SU-DHL-6 (cell line): Measurements from ENCODE around the gene APPL2.

ENCODE experiments used
- H2AFZ ChIP-seq: fragments of 200-600 bp; sonication (generic); 2 replicates; pipeline ENCODE4 v1.6.1; 2014; ENCODE audit warnings: low read depth, mild to moderate bottlenecking, moderate library complexity, mixed read lengths, antibody characterized with exemption, low read length; ENCODE audit not compliant: severe bottlenecking
- H3F3A ChIP-seq: fragments of 200-600 bp; shearing (Covaris generic); 2 replicates; pipeline ENCODE4 v1.6.0; 2016; ENCODE audit warnings: antibody characterized with exemption, mild to moderate bottlenecking; ENCODE audit not compliant: insufficient read depth
- H3K27ac ChIP-seq: fragments of 200-600 bp; sonication (generic); 2 replicates; pipeline ENCODE4 v1.5.1; 2016; ENCODE audit warnings: low read depth, mild to moderate bottlenecking, low read length, moderate library complexity, mixed read lengths
- H3K27me3 ChIP-seq: fragments of 200-600 bp; sonication (generic), shearing (Covaris generic); 2 replicates; pipeline ENCODE4 v1.6.0; 2014; ENCODE audit warnings: mild to moderate bottlenecking, low read length
- H3K36me3 ChIP-seq: fragments of 200-600 bp; sonication (generic); 2 replicates; pipeline ENCODE4 v1.6.1; 2014; ENCODE audit warnings: mild to moderate bottlenecking, low read length, mixed read lengths
- H3K4me2 ChIP-seq: fragments of 300-600, 200-600 bp; shearing (Covaris generic), sonication (generic); 2 replicates; pipeline ENCODE4 v1.6.0; 2014; ENCODE audit warnings: low read length, low read depth, mild to moderate bottlenecking; ENCODE audit not compliant: poor library complexity, severe bottlenecking
- H3K4me3 ChIP-seq: fragments of 200-600 bp; sonication (generic); 2 replicates; pipeline ENCODE4 v1.5.1; 2014; ENCODE audit warnings: antibody characterized with exemption, low read length, mild to moderate bottlenecking, mixed read lengths; ENCODE audit not compliant: insufficient read depth, poor library complexity, severe bottlenecking
- H3K79me2 ChIP-seq: fragments of 200-600 bp; sonication (generic); 2 replicates; pipeline ENCODE4 v1.6.1; 2014; ENCODE audit warnings: mild to moderate bottlenecking, low read length, moderate library complexity; ENCODE audit not compliant: insufficient read depth
- H3K9ac ChIP-seq: fragments of 200-600 bp; sonication (generic); 2 replicates; pipeline ENCODE4 v1.7.0; 2014; ENCODE audit warnings: mild to moderate bottlenecking, low read length
- H3K9me2 ChIP-seq: fragments of 200-600 bp; sonication (generic); replicated peaks from 2 replicates; pipeline ENCODE4 v1.6.1; 2014; ENCODE audit warnings: low read length; ENCODE audit not compliant: insufficient read depth
- H3K9me3 ChIP-seq: fragments of 200-600 bp; sonication (generic); 2 replicates; pipeline ENCODE4 v1.6.1; 2014; ENCODE audit warnings: low read length, mixed read lengths; ENCODE audit not compliant: insufficient read depth
- H4K20me1 ChIP-seq: fragments of 200-600 bp; sonication (generic); 2 replicates; pipeline ENCODE4 v1.6.1; 2014; ENCODE audit warnings: low read depth, mild to moderate bottlenecking, antibody characterized with exemption, low read length, moderate library complexity, mixed read lengths
- EZH2phosphoT487 ChIP-seq: fragments of 200-600 bp; sonication (generic), shearing (Covaris generic); conservative IDR thresholded peaks from 2 replicates; pipeline ENCODE4 v1.6.1; 2018; ENCODE audit warnings: mild to moderate bottlenecking, antibody characterized with exemption, low read length, moderate library complexity, mixed read lengths
- TF ChIP-seq, protein P1 (sequence below): fragments of 200-600 bp; sonication (generic); IDR thresholded peaks from one replicate; pipeline ENCODE4 v1.5.1; 2017; ENCODE audit warnings: antibody characterized with exemption, mild to moderate bottlenecking, low read length, moderate library complexity; ENCODE audit not compliant: insufficient read depth, poor library complexity, severe bottlenecking

APPL2 gene

DNA sequence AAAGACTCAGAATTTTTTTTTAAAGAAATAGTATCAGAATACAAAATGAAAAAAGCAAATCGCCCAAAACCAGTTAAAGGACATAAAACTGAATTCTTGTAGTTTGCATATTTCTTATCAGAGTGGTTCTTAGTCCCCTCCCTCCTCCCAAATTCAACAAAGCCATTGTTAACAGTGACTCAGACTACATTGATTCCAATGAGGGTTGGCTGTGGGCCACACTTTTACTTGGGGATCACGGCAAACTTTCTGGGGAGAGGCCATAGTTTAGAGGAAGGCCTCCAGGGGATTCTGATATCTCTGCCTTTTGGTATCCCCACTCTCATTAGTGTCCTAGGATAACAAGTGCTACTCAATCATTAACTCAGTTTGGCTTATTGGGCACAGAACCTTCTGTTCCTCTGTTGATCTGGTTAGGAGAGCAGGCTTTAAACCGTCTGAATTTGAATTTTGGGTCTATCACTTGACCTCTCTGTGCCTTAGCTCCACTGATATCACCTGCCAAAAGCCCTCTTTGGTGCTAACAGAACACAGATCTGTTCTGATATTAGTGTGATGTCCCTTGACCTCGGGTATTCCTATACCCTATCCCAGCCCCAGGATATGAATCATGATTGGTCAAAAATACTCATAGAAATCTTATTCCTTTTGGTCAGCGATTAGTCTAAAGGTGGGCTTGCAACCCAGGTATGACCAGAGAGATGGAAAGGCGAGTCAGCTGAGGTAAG lies 45.2 kb upstream of the APPL2 start:
- Histone ChIP-seq H3K9me2 (no peaks in the 10 kb centered on the region), H3K79me2 (no peaks in the 10 kb centered on the region), H3K27ac (no peak overlapping the region), H2AFZ (no peak overlapping the region), H3K36me3 (no peaks in the 10 kb centered on the region), H4K20me1 (no peaks in the 10 kb centered on the region), H3K4me2 (no peak overlapping the region), H3K9me3 (no peaks in the 10 kb centered on the region), H3K4me3 (no peak overlapping the region), H3K9ac (no peak overlapping the region), H3K27me3 (no peaks in the 10 kb centered on the region), H3F3A (no peaks in the 10 kb centered on the region)
- no peak for TF ChIP-seq EZH2phosphoT487
- TF ChIP-seq, protein P1, sequence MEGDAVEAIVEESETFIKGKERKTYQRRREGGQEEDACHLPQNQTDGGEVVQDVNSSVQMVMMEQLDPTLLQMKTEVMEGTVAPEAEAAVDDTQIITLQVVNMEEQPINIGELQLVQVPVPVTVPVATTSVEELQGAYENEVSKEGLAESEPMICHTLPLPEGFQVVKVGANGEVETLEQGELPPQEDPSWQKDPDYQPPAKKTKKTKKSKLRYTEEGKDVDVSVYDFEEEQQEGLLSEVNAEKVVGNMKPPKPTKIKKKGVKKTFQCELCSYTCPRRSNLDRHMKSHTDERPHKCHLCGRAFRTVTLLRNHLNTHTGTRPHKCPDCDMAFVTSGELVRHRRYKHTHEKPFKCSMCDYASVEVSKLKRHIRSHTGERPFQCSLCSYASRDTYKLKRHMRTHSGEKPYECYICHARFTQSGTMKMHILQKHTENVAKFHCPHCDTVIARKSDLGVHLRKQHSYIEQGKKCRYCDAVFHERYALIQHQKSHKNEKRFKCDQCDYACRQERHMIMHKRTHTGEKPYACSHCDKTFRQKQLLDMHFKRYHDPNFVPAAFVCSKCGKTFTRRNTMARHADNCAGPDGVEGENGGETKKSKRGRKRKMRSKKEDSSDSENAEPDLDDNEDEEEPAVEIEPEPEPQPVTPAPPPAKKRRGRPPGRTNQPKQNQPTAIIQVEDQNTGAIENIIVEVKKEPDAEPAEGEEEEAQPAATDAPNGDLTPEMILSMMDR = no peak

DNA sequence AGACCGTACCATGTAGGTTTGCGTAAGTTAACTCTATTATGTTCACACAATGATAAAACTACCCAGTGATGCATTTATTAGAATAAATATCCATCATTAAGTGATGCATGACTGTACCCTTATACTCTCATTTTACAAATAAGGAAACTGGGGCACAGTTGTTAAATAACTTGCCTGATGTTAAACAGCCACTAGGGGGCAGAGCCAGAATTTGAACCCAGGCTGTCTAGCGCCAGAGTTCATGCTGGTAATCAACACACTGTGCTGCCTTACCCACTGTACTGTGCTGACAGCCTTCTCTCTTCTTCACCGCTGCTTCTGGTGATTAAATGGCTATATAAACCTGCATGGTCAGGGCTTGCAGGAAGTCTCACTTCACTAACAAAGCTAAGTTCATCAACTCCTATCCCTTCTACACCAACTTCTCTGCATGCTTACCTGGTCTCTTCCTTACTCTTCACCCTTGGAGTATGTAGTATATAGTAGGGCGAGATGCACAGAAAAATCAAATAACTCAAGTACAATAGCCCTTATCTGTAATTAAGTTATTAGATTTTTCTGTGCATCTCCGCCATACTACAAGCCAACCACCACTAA lies 43.6 kb upstream of the APPL2 start:
- Histone ChIP-seq H3K79me2 (no peaks in the 10 kb centered on the region), H2AFZ (no peak overlapping the region), H3K27ac (no peak overlapping the region), H3K36me3 (no peaks in the 10 kb centered on the region), H3K27me3 (no peaks in the 10 kb centered on the region), H3K9me3 (no peaks in the 10 kb centered on the region), H3K4me2 (no peak overlapping the region), H3F3A (no peaks in the 10 kb centered on the region), H3K9ac (no peak overlapping the region), H4K20me1 (no peaks in the 10 kb centered on the region), H3K4me3 (no peak overlapping the region), H3K9me2 (no peaks in the 10 kb centered on the region)
- TF ChIP-seq, protein P1 = peak; percentile 74
- TF ChIP-seq EZH2phosphoT487 = no peak

DNA sequence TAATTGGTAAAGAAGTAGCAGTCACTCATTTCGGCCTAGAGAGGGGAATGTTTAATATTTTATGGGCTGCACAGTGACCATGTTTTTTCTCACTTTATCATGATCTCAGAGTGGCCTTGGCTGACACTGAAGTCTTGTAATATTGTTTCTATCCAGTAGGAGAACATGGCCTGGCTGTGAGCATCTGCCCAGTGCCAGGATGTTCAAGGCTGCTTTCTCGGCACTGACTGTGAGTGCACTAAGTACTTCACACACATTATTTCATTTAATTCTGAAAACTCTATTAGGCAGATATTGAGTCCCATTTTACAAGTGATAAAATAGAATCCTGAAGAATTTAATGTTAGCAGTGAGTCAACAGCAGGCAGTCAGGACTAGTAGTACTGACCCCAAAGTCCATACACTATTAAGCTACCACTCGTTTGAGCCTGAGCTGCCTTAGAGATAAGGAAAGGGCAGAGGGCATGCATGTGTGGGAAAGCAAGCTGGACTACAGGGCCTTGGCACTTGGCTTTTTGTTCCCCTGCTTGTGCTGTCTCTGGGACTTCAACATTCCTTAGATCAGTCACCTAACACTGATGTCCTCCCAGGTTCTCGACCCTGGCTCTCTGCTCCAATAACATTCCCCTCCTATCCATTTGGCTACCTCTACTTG lies 42.2 kb upstream of the APPL2 start:
- Histone ChIP-seq H3F3A (no peaks in the 10 kb centered on the region), H2AFZ (no peak overlapping the region), H3K4me3 (no peak overlapping the region), H3K9ac (no peak overlapping the region), H4K20me1 (no peaks in the 10 kb centered on the region), H3K9me2 (no peaks in the 10 kb centered on the region), H3K4me2 (no peak overlapping the region), H3K9me3 (no peaks in the 10 kb centered on the region), H3K27me3 (no peaks in the 10 kb centered on the region), H3K79me2 (no peaks in the 10 kb centered on the region), H3K27ac (no peak overlapping the region), H3K36me3 (no peaks in the 10 kb centered on the region)
- TF ChIP-seq, protein P1 = no peak
- TF ChIP-seq EZH2phosphoT487 = no peak
